ENCODE measurements around the gene VWF.

DNA sequence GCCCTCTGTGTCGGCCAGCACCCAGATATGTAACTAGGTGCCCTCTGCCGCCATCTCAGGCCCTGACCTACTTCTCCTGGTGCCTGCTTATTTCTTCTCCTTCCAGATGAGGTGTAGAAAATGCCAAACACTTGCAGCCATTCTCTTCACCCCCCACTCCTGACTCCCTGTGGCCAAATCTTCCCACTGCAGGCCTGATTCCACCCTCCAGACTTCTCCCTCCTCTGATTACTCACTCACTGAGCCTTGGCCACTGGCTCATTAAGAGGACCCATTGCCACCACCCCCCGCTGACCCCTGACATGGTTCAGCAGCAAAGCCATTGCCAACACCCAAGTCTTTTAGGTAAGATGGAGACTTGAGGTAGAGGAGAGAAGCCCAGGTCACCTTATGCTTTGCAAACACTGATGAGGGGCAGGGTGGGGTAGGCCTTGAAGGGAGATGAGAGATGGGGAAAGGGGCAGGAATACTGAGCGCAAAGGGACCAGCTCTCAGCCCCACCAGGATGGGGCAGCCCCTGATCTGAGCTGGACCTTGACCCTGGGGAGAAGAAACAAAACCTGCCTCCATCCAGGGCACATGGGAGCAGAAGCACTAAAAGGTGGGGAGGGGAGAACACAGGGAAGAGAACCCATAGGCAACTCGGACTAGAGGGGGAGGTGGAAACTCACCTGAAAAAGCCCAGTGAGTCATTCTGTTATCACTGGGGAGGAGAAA is 154.3 kb downstream of the VWF start:
- no peak for TF ChIP-seq EP300 (IDR thresholded peaks at IDR 0.05)
- TF ChIP-seq, protein P1, sequence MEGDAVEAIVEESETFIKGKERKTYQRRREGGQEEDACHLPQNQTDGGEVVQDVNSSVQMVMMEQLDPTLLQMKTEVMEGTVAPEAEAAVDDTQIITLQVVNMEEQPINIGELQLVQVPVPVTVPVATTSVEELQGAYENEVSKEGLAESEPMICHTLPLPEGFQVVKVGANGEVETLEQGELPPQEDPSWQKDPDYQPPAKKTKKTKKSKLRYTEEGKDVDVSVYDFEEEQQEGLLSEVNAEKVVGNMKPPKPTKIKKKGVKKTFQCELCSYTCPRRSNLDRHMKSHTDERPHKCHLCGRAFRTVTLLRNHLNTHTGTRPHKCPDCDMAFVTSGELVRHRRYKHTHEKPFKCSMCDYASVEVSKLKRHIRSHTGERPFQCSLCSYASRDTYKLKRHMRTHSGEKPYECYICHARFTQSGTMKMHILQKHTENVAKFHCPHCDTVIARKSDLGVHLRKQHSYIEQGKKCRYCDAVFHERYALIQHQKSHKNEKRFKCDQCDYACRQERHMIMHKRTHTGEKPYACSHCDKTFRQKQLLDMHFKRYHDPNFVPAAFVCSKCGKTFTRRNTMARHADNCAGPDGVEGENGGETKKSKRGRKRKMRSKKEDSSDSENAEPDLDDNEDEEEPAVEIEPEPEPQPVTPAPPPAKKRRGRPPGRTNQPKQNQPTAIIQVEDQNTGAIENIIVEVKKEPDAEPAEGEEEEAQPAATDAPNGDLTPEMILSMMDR (IDR thresholded peaks at IDR 0.05), result no peak
